GM19395 (cell line): ENCODE data around the gene TSPO.
"Not testable (repeated sequence)": the region's sequence is repeated elsewhere in the genome, so short reads cannot be mapped to it uniquely, and the experiment has no call there.

Experiments
- ATAC-seq: cut with Tn5 transposase; IDR thresholded peaks from one replicate; pipeline ENCODE4 v1.9.1; 2021; ENCODE audit warnings: mild to moderate bottlenecking, moderate library complexity; ENCODE audit not compliant: unreplicated experiment

TSPO gene

DNA sequence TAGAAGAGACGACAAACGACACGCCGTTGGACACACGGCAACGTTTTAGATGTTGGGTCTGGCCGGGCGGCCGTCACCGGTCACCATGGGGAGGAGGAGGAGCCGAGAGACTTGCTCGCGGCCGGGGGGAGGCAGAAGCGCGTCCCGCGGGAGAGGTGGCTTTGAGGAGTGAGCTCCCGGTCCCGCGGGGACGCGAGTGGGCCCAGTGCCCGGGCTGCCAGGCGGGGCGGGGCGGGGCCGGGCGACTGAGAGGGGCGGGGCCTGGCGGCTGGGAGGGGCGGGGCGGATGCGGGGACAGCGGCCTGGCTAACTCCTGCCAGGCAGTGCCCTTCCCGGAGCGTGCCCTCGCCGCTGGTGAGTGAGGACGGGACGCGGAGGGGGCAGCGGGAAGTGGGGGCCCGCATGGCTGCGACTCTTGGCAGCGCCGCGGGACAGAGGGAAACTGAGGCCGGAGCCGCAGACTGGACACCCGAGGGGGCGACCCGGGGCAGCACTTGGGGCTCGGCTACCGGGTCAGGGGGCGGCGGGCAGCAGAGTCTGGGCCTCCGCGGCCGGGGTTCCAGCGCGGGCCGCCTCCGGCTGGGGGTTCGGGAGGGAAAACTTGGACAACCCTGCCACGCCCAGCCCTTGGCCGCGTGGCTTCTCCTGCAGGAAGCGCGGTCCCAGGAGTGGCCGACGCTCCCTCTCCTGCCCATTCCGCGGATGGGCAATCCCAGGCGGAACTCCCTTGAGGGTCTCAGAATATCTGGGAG is at the start of gene TSPO:
TSPO (plus strand) TSS at position 309 of the 752 bp plus-strand sequence. CDS start 7,680 bp downstream, outside the sequence.
- ATAC-seq = no peak

DNA sequence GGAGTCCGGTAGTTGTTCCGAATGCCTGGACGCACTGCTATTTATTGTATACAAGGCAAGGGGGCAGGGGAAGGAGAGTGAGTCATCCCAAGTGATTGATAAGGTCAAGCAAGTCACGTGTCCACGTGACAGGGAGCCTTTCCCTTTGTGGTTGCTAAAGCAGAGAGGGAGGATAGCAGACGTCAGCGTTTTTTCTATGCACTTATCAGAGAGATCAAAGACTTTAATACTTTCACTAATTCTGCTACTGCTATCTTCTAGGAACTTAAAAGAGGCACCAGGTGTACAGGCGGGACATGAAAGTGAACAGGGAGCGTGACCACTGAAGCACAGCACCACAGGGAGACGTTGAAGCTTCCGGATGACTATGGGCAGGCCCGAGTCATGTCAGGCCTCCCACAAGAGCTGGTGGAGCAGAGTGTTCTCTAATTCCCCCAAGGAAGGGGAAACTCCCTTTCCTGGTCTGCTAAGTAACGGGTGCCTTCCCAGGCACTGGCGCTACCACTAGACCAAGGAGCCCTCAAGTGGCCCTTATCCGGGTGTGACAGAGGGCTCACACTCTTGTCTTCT is 47.2 kb upstream of the TSPO start:
- ATAC-seq = not testable (repeated sequence)

DNA sequence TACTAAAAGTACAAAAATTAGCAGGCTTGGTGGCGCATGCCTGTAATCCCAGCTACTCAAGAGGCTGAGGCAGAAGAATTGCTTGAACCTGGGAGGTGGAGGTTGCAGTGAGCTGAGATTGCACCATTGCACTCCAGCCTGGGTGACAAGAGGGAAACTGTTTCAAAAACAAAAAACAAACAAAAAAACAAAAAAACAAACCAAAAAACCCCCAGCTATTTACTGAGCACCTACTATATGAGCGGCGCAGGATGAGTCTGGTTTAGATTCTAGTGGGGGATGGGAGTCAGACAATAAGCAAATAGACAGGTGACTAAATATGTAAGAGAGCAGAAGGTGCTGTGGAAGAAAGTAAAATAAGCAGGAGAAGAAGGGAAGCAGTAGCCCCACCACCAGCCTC is 46.4 kb upstream of the TSPO start:
- ATAC-seq = not testable (repeated sequence)

DNA sequence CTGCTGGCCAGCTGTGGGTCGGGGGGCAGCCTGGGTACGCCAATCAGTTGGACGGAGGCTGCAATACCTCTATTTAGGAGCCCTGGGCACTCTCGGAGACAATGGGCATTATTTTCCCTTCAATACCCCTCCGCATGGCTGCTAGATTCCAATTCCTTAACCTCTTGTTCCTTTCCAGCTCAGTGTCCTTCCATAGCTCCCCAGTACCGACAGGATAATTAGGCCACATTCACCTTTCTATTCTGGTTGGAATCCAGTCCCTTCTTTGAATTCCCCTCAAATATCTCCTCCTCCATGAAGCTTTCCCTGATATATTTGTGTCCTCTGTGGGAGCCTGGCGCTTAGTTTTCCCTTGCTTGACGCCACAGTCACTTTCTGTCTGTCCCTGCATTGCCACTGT is 45.1 kb upstream of the TSPO start:
- no peak for ATAC-seq

GRCh38 chr22:43109511-43109910 is 41.8 kb upstream of the TSPO start:
- ATAC-seq = no peak

- ATAC-seq = no peak
Measured at GRCh38 chr22:43109921-43110443, 41.4 kb upstream of the TSPO start.

GRCh38 chr22:43110444-43110926 is 40.9 kb upstream of the TSPO start, which contains the start of gene BIK:
TSS of gene BIK (plus strand) at chr22:43110750. CDS start at chr22:43124023, 13,273 bp downstream.
- no peak for ATAC-seq

DNA sequence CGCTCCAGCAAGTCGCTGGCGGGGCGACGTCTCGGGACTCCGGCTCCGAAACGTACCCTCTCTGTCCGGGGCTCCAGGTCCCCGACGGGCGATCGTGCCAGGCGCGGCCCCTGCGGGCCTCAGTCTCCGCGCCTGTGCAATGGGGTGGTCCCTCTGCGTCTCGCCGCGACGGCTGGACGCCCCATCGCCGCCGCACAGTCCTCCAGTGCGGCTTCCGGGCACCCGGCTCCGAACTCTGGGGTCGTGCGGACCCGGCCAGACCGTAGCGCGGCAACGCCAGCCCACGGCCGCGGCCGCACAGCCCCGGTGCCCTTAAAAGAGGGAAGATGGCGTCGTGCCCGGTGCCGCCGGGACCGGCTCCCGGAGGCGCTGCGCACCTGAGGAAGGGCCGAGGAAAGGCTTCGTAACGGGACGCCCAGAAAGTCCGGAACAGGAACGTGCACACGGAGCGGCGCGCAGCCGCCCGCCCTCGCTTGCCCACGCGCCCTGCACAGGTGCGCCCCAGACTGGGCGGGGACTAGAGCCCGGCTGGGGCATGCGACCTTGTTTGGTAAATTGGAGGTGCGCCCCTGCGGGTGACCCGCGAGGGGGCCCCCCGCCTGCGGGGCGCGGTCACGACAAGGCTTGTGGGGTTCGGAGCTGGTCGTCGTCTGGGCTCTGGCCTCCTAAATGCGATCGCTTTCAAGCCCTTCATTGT is 40.3 kb upstream of the TSPO start:
- no peak for ATAC-seq

GRCh38 chr22:43113526-43114251 is 37.7 kb upstream of the TSPO start:
- ATAC-seq = no peak

DNA sequence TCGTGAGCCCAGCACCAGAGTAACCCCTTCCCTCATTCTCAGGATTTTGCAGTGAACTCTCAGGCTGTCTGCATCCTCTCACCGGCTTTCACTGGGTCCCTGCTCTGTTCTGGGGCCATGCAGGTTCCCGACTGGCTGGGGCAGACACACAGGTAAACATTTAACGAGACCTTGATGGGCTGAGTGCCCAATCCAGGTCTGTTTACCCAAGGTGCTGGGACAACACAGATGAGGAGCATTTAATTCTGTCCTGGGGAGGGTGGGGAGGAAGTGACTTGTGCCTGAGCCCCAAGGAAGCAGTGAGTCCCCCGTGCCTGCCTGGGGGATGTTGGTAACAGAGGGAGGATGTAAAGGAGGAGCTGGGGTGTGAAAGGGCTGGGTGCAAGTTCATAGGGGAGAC is 36.4 kb upstream of the TSPO start:
- ATAC-seq = no peak

GRCh38 chr22:43116932-43117331 is 34.4 kb upstream of the TSPO start:
- no peak for ATAC-seq

DNA sequence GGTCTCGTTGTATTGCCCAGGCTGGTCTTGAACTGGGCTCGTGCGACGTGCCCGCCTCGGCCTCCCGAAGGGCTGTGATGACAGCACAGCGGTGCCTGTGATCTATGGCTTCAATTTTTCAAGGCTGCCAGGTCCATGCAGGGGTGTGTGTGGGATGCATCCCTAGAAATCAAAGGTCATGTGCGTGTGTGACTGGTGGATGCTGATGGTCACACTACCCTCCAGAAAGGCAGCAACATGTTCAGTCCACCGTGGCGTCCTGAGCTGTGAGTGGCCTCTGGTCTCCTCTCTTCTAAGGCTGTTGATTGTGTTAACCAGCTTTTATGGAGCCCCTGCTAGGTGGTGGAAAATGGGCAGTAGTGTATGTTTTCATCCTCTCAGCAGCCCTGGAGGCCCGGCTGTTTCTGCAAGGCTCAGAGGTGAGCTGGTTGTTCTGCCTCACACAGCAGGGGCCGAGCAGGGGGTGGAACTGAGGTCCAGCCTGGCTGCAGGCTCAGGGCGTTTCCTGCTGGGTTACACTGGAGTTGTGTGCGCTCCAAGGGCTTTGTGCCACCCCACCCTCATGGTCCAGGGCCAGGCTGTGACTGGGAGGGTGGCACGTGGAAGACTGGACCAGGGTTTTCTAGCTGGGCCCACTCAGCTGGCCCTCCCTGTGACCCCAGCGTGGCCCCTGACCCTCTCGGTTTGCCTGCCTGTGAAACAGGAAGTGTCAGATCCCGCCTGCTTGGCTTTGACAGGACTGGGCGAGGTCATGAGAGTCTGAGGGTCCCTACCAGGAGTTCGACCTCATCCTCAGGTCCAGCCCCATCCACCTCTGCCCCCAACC is 33.1 kb upstream of the TSPO start:
- ATAC-seq = no peak

- no peak for ATAC-seq
Measured at GRCh38 chr22:43118953-43119458, 32.4 kb upstream of the TSPO start.

DNA sequence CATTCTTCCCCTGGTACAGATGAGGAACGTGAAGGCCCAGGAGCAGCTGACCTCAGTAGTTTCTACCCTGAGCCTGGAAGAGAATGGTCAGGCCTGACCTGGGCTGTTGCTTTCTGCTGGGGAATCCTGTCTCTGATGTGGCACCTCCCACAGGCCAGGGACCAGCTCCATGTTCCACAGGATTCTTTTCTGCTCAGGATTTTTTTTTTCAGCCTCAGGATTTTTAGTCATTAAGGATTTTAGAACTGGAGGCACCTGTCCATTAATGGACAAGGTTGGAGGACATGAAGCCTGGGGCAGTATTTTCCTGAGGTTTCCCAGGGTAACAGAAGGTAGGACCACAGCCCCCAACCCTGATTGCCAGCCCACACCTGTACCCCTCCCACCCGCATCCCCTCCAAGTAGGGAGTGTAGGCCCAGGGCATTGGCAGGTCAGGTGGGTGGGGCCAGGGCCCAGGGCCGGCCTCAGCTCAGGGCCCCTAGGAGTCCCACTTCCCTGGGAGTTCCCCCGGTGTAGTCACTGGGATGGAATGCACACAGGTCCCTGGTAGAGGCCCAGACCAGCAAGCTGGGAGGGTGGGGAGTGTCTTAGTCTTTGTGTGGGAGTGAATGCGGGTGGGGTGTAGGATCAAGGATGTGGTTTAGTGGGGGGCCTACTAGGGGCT is 24.7 kb upstream of the TSPO start:
- ATAC-seq = no peak

- no peak for ATAC-seq
Measured at GRCh38 chr22:43127166-43127908, 24.0 kb upstream of the TSPO start.

- ATAC-seq = no peak
Measured at GRCh38 chr22:43128116-43128515, 23.2 kb upstream of the TSPO start.

DNA sequence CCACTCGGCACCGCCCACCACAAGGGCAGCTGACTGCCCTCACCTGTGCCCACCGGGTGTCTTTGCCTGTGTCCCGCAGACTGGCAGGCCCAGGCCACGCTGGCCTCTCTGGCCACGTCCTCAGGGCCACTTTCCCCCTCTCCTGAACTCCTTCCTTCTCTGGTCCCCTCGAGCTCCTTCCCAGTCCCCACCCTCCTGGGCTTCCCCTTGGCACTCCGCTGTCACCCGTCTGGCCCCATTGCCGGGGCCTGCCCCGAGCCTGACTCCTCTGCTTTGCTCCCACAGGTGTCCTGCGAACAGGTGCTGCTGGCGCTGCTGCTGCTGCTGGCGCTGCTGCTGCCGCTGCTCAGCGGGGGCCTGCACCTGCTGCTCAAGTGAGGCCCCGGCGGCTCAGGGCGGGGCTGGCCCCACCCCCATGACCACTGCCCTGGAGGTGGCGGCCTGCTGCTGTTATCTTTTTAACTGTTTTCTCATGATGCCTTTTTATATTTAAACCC is 22.4 kb upstream of the TSPO start:
- no peak for ATAC-seq
